Hepatocyte (in vitro differentiated cells): ENCODE data around the gene IL2RA. TPM values are rescaled to one million over a fixed set of nuclear protein-coding genes. Genes with fewer than 3 reads are reported as not detected.

Experiments used
- DNase-seq: peaks from one replicate; pipeline ENCODE4 v3.0.0-alpha.2; 2016; ENCODE audit warnings: low spot score
- H2AFZ ChIP-seq: fragments of 200-600 bp; sonication (generic); 2 replicates; pipeline ENCODE4 v1.6.0; 2016; ENCODE audit warnings: antibody characterized with exemption, mild to moderate bottlenecking
- H3K27ac ChIP-seq: fragments of 200-600 bp; sonication (generic); 2 replicates; pipeline ENCODE4 v1.5.1; 2016; ENCODE audit warnings: mild to moderate bottlenecking
- H3K27me3 ChIP-seq: fragments of 200-600 bp; sonication (generic); 2 replicates; pipeline ENCODE4 v1.6.1; 2016
- H3K36me3 ChIP-seq: fragments of 200-600 bp; sonication (generic); replicated peaks from 2 replicates; pipeline ENCODE4 v1.5.1; 2016; ENCODE audit warnings: low read depth; ENCODE audit not compliant: insufficient read depth
- H3K4me1 ChIP-seq: fragments of 200-600 bp; sonication (generic); 2 replicates; pipeline ENCODE4 v1.5.1; 2016; ENCODE audit warnings: mild to moderate bottlenecking, moderate library complexity; ENCODE audit not compliant: insufficient read depth
- H3K4me2 ChIP-seq: fragments of 200-600 bp; sonication (generic); 2 replicates; pipeline ENCODE4 v1.6.0; 2016
- H3K4me3 ChIP-seq: fragments of 200-600 bp; sonication (generic); 2 replicates; pipeline ENCODE4 v1.5.1; 2016; ENCODE audit warnings: mild to moderate bottlenecking
- H3K79me2 ChIP-seq: fragments of 200-600 bp; sonication (generic); 2 replicates; pipeline ENCODE4 v1.6.0; 2017; ENCODE audit warnings: mild to moderate bottlenecking
- H3K9me2 ChIP-seq: fragments of 200-600 bp; sonication (generic); replicated peaks from 2 replicates; pipeline ENCODE4 v1.6.0; 2017; ENCODE audit warnings: mild to moderate bottlenecking; ENCODE audit not compliant: insufficient read depth
- H3K9me3 ChIP-seq: fragments of 200-600 bp; sonication (generic); 2 replicates; pipeline ENCODE4 v1.5.1; 2016; ENCODE audit warnings: low read depth, mild to moderate bottlenecking
- H4K20me1 ChIP-seq: fragments of 200-600 bp; sonication (generic); 2 replicates; pipeline ENCODE4 v1.6.0; 2016; ENCODE audit warnings: mild to moderate bottlenecking; ENCODE audit not compliant: insufficient read depth, poor library complexity, severe bottlenecking
- CTCF ChIP-seq: fragments of 200-600 bp; sonication (generic); IDR thresholded peaks from 2 replicates; pipeline ENCODE4 v1.5.1; 2016; ENCODE audit warnings: antibody characterized with exemption, mild to moderate bottlenecking; ENCODE audit not compliant: poor library complexity
- EZH2 ChIP-seq: fragments of 200-600 bp; sonication (generic); IDR thresholded peaks from 2 replicates; pipeline ENCODE4 v1.6.1; 2016; ENCODE audit warnings: antibody characterized with exemption, mild to moderate bottlenecking, borderline replicate concordance
- EZH2phosphoT487 ChIP-seq: fragments of 200-600 bp; sonication (generic); IDR thresholded peaks from one replicate; pipeline ENCODE4 v1.6.1; 2018; ENCODE audit warnings: antibody characterized with exemption, mild to moderate bottlenecking, low read depth, moderate library complexity; ENCODE audit not compliant: unreplicated experiment, severe bottlenecking
- WGBS: methylation state at CpG from one replicate; pipeline ENCODE4 v1.1.6; 2016; ENCODE audit warnings: low lambda C conversion rate; ENCODE audit errors: missing lambda C conversion rate; 5-methylcytosine and 5-hydroxymethylcytosine counted together
- polyA plus RNA-seq: library from polyadenylated mRNA; unstranded; fragments of >200 nt; fragmentation: Nextera tagmentation; extraction: Ambion mirVana; gene quantifications from 2 replicates; pipeline ENCODE4 v1.2.1, GENCODE V29; 2016
- total RNA-seq: library from RNA; depleted of rRNA; stranded (reverse); fragments of >200 nt; gene quantifications from 2 replicates; pipeline ENCODE4 v1.2.3, GENCODE V29; 2014

IL2RA gene
- total and polyA plus RNA-seq, 2 experiments from 2014 or later = not detected

GRCh38 chr10:6102128-6102527 lies 40.0 kb upstream of the IL2RA start:
- WGBS = 91% methylated on average over 8 of the region's 8 CpGs
- no peaks in the 10 kb centered on the region for H3K36me3 ChIP-seq
- TF ChIP-seq EZH2 (no peak), CTCF (no peak), EZH2phosphoT487 (no peak)
- H2AFZ ChIP-seq = no peak overlapping the region
- no peak overlapping the region for H3K4me3 ChIP-seq
- peaks cover 45% of the 10 kb centered on the region for H3K79me2 ChIP-seq
- no peak overlapping the region for H3K4me2 ChIP-seq
- no peak overlapping the region for H3K27ac ChIP-seq
- H3K9me2 ChIP-seq = no peaks in the 10 kb centered on the region
- DNase-seq = no peak
- no peaks in the 10 kb centered on the region for H3K27me3 ChIP-seq
- H4K20me1 ChIP-seq = peaks cover 7% of the 10 kb centered on the region
- H3K9me3 ChIP-seq = no peaks in the 10 kb centered on the region
- H3K4me1 ChIP-seq = no peaks in the 10 kb centered on the region

DNA sequence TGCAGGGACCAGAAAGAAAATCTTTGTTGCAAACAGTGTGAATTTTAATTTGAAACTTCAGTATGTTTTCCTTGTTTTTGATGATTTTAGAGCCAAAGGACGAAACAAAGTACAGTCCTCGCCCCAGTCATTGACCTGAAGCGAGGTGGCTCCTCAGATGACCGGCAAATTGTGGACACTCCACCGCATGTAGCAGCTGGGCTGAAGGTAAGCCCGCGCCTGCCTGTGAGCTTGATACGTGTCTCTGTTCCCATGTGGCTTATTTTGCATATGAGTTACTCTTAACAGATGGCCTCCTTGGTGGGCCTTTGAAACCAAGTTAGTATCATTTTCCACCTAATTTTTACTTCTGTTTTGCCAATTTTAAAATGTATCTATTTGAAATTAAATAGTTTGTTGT lies 39.0 kb upstream of the IL2RA start:
- Histone ChIP-seq H3K4me2 (no peak overlapping the region), H3K27ac (no peak overlapping the region), H3K4me1 (no peaks in the 10 kb centered on the region), H3K9me2 (no peaks in the 10 kb centered on the region), H3K27me3 (no peaks in the 10 kb centered on the region), H3K36me3 (no peaks in the 10 kb centered on the region), H3K4me3 (no peak overlapping the region), H3K9me3 (no peaks in the 10 kb centered on the region), H3K79me2 (peaks cover 54% of the 10 kb centered on the region), H2AFZ (no peak overlapping the region), H4K20me1 (peaks cover 15% of the 10 kb centered on the region)
- WGBS = 85% methylated on average over 8 of the region's 8 CpGs
- DNase-seq = no peak
- TF ChIP-seq EZH2 (no peak), EZH2phosphoT487 (no peak), CTCF (no peak)

GRCh38 chr10:6100370-6100769 lies 38.2 kb upstream of the IL2RA start:
- Histone ChIP-seq H3K27me3 (no peaks in the 10 kb centered on the region), H3K4me1 (no peaks in the 10 kb centered on the region), H4K20me1 (peaks cover 24% of the 10 kb centered on the region), H3K36me3 (no peaks in the 10 kb centered on the region), H3K79me2 (peaks cover 62% of the 10 kb centered on the region), H3K27ac (no peak overlapping the region), H3K4me3 (no peak overlapping the region), H3K9me2 (no peaks in the 10 kb centered on the region), H3K4me2 (no peak overlapping the region), H2AFZ (no peak overlapping the region), H3K9me3 (no peaks in the 10 kb centered on the region)
- TF ChIP-seq EZH2 (no peak), CTCF (no peak), EZH2phosphoT487 (no peak)
- DNase-seq = no peak
- 62% methylated on average over 1 of the region's 1 CpG for WGBS

DNA sequence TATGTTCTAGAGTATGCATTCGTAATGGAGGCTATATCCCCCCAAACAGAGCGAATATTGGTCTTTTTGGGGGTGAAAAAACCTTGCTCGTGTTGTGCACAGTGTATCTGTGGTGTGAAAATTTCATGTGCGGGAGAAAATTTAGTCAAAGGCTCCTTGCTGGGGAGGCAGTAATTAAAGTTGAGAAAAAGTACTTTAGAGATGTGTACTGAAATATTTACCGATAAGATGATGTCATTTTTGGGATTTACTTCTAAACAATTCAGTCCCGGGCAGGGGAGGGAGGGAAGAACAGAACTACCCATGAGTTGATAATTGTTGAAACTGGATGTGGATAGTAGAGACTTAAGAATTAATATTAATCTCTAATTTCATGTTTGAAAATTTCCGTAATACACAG lies 36.0 kb upstream of the IL2RA start:
- Histone ChIP-seq H3K79me2 (peaks cover 82% of the 10 kb centered on the region), H4K20me1 (peaks cover 40% of the 10 kb centered on the region), H3K9me2 (no peaks in the 10 kb centered on the region), H3K27me3 (no peaks in the 10 kb centered on the region), H3K27ac (no peak overlapping the region), H2AFZ (no peak overlapping the region), H3K4me2 (no peak overlapping the region), H3K9me3 (no peaks in the 10 kb centered on the region), H3K36me3 (no peaks in the 10 kb centered on the region), H3K4me1 (no peaks in the 10 kb centered on the region), H3K4me3 (no peak overlapping the region)
- 97% methylated on average over 7 of the region's 7 CpGs for WGBS
- DNase-seq = no peak
- TF ChIP-seq CTCF (no peak), EZH2 (no peak), EZH2phosphoT487 (no peak)
